ENCODE results near the gene RNU6-1.
A peak's percentile ranks its signal among the peaks of the same experiment; 100 is the strongest.

RNU6-1 gene

DNA sequence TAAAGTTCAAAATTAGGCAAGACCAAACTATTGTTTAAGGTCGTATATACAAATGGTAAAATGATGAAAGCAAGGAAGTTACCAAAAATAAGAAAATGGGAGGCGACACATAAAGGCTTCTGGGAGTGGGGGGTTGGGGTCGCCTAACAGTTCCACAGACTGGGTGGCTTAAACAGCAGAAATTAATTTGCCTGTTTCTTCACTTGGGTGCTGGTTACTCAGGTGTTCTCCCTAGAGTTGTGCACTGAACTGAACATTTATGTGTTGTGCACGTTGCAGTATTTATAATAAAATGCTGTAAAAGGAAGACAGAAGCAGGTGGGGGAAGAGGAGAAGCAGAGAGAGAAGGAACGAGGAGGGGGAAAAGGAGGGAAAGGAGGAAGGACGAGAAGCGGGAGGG lies 10.5 kb upstream of the RNU6-1 start:
- TF ChIP-seq, protein P1, sequence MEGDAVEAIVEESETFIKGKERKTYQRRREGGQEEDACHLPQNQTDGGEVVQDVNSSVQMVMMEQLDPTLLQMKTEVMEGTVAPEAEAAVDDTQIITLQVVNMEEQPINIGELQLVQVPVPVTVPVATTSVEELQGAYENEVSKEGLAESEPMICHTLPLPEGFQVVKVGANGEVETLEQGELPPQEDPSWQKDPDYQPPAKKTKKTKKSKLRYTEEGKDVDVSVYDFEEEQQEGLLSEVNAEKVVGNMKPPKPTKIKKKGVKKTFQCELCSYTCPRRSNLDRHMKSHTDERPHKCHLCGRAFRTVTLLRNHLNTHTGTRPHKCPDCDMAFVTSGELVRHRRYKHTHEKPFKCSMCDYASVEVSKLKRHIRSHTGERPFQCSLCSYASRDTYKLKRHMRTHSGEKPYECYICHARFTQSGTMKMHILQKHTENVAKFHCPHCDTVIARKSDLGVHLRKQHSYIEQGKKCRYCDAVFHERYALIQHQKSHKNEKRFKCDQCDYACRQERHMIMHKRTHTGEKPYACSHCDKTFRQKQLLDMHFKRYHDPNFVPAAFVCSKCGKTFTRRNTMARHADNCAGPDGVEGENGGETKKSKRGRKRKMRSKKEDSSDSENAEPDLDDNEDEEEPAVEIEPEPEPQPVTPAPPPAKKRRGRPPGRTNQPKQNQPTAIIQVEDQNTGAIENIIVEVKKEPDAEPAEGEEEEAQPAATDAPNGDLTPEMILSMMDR (IDR thresholded peaks at IDR 0.05; ENCODE audit: insufficient read depth, low read length): no peak
- TF ChIP-seq SPI1 (IDR thresholded peaks at IDR 0.05; ENCODE audit: borderline replicate concordance, low read depth) (no peak), GABPA (IDR thresholded peaks at IDR 0.05; ENCODE audit: low read depth) (no peak), POLR2AphosphoS5 (IDR thresholded peaks at IDR 0.05; ENCODE audit: low read depth) (no peak)
- TF ChIP-seq, protein P2, sequence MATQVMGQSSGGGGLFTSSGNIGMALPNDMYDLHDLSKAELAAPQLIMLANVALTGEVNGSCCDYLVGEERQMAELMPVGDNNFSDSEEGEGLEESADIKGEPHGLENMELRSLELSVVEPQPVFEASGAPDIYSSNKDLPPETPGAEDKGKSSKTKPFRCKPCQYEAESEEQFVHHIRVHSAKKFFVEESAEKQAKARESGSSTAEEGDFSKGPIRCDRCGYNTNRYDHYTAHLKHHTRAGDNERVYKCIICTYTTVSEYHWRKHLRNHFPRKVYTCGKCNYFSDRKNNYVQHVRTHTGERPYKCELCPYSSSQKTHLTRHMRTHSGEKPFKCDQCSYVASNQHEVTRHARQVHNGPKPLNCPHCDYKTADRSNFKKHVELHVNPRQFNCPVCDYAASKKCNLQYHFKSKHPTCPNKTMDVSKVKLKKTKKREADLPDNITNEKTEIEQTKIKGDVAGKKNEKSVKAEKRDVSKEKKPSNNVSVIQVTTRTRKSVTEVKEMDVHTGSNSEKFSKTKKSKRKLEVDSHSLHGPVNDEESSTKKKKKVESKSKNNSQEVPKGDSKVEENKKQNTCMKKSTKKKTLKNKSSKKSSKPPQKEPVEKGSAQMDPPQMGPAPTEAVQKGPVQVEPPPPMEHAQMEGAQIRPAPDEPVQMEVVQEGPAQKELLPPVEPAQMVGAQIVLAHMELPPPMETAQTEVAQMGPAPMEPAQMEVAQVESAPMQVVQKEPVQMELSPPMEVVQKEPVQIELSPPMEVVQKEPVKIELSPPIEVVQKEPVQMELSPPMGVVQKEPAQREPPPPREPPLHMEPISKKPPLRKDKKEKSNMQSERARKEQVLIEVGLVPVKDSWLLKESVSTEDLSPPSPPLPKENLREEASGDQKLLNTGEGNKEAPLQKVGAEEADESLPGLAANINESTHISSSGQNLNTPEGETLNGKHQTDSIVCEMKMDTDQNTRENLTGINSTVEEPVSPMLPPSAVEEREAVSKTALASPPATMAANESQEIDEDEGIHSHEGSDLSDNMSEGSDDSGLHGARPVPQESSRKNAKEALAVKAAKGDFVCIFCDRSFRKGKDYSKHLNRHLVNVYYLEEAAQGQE (IDR thresholded peaks at IDR 0.05; ENCODE audit: insufficient replicate concordance, low read depth): no peak
- Histone ChIP-seq H3K27ac (replicated peaks) (peak overlapping the region; percentile 29), H3K27me3 (ENCODE audit: insufficient read depth, poor library complexity, severe bottlenecking) (no peaks in the 10 kb centered on the region), H3K4me3 (replicated peaks; ENCODE audit: insufficient read depth, low read length) (no peak overlapping the region)
- no peak for DNase-seq (ENCODE audit: low read depth in 1 of 2, low spot score in 1 of 2)

DNA sequence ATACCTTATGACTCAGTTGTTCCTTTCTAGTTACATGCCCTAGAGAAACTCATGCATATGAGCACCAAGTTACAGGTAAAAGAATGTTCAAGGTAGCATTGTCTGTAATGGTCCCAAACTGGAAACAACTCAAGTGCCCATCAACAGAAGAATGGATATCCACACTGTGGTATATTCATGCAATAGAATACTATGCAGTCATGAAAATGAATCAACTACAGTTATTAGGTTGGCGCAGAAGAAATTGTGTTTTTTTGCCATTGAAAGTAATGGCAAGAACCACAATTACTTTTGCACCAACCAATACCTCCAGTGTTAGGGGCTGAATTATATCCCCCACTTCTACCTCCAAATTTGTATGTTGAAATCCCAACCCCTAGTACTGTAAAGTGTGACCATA lies 9.7 kb upstream of the RNU6-1 start:
- no peak for DNase-seq (ENCODE audit: low read depth in 1 of 2, low spot score in 1 of 2)
- Histone ChIP-seq H3K27me3 (ENCODE audit: insufficient read depth, poor library complexity, severe bottlenecking) (no peaks in the 10 kb centered on the region), H3K27ac (replicated peaks) (no peak overlapping the region), H3K4me3 (replicated peaks; ENCODE audit: insufficient read depth, low read length) (no peak overlapping the region)
- TF ChIP-seq SPI1 (IDR thresholded peaks at IDR 0.05; ENCODE audit: borderline replicate concordance, low read depth) (no peak), GABPA (IDR thresholded peaks at IDR 0.05; ENCODE audit: low read depth) (no peak), POLR2AphosphoS5 (IDR thresholded peaks at IDR 0.05; ENCODE audit: low read depth) (no peak)
- TF ChIP-seq, protein P1 (IDR thresholded peaks at IDR 0.05; ENCODE audit: insufficient read depth, low read length): no peak
- TF ChIP-seq, protein P2 (IDR thresholded peaks at IDR 0.05; ENCODE audit: insufficient replicate concordance, low read depth): no peak

DNA sequence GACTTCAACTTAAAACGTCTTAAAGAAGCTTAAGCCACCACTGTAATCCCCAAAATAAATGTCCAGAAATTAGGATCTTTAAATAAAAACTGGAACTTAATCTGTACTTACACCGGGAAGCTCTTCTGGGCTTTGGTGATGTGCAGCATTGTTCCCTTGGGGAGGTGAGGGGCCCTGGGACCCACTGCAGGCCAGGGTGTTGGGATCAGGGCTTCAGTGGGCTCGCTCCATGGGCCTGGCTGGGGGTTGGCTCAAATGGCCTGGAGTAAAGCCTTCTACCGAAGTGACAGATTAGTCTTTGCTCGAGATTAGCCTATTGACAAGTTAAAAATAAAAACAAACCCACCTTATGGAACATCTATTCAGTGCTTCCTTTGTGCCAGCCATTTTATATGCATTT lies 6.1 kb upstream of the RNU6-1 start:
- H3K27ac ChIP-seq (replicated peaks): no peak overlapping the region
- no peak for DNase-seq (ENCODE audit: low read depth in 1 of 2, low spot score in 1 of 2)

More for the DNA sequence above, 6.1 kb upstream of the RNU6-1 start:
- TF ChIP-seq POLR2AphosphoS5 (IDR thresholded peaks at IDR 0.05; ENCODE audit: low read depth): no peak
- TF ChIP-seq, protein P1 (IDR thresholded peaks at IDR 0.05; ENCODE audit: insufficient read depth, low read length): no peak
- TF ChIP-seq, protein P2 (IDR thresholded peaks at IDR 0.05; ENCODE audit: insufficient replicate concordance, low read depth): no peak
- no peak for TF ChIP-seq GABPA (IDR thresholded peaks at IDR 0.05; ENCODE audit: low read depth)
- TF ChIP-seq SPI1 (IDR thresholded peaks at IDR 0.05; ENCODE audit: borderline replicate concordance, low read depth): no peak
- no peaks in the 10 kb centered on the region for H3K27me3 ChIP-seq (ENCODE audit: insufficient read depth, poor library complexity, severe bottlenecking)
- H3K4me3 ChIP-seq (replicated peaks; ENCODE audit: insufficient read depth, low read length): no peak overlapping the region
